ENCODE results near the gene ZG16B. TPM values are rescaled to one million over a fixed set of nuclear protein-coding genes. Genes with fewer than 3 reads are reported as not detected.

ZG16B gene
- total and polyA plus RNA-seq, 4 donors: 0.32 to 2.4 (median 0.46) TPM

DNA sequence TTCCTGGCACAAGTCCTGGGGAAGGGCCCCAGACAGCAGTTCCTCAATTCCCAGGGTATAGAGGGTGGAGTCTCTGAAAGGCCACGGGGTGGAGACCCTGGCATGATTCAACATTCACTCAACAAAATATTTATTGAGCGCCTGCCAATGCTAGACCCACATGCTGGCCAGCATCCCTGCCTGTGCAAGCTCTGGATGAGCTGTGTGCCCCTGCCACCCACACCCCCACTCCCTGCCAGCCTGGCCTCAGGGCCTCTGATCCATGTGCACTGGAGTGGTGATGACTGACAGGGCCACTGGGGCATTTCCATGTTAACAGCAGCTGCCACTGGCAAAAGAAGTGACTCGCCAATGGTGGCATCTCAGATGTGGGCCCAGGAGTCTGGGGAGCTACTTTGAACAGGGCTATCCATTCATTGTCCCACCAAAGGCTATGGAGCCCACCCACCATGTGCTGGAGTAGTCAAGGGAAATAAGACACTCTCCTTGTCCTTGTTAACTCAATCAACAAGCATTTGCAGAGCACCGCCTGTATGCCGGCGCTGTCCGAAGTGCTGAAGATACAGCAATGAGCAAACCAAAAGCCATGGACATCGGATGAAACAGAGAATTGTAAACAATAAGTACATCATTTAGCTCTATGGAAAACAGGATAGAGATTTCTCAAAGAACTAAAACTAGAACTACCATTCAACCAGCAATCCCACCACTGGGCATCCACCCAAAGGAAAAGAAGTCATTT lies 30.9 kb downstream of the ZG16B start:
- 93% methylated on average over 2 of the region's 8 CpGs for WGBS (ENCODE audit: insufficient coverage)
- no peaks in the 10 kb centered on the region for H3K9me3 ChIP-seq (ENCODE audit: control insufficient read depth, insufficient read depth, low read length)
- peaks cover 65% of the 10 kb centered on the region for H3K27me3 ChIP-seq (ENCODE audit: control insufficient read depth, insufficient read depth, low read length)
- H3K4me1 ChIP-seq (ENCODE audit: control insufficient read depth, insufficient read depth, low read length): peaks cover 3% of the 10 kb centered on the region
- H3K4me3 ChIP-seq (ENCODE audit: low read depth, low read length): no peak overlapping the region
- no peaks in the 10 kb centered on the region for H3K36me3 ChIP-seq (ENCODE audit: control insufficient read depth, insufficient read depth, low read length)
- DNase-seq (ENCODE audit: low read depth in 4 of 6, low spot score in 6 of 6): no peak
- no peak overlapping the region for H3K27ac ChIP-seq (ENCODE audit: low read depth, low read length)

GRCh38 chr16:2865651-2866050 lies 35.5 kb downstream of the ZG16B start:
- H3K4me3 ChIP-seq (ENCODE audit: low read depth, low read length): no peak overlapping the region
- H3K4me1 ChIP-seq (ENCODE audit: control insufficient read depth, insufficient read depth, low read length): peaks cover 8% of the 10 kb centered on the region
- 43% methylated on average over 1 of the region's 4 CpGs for WGBS (ENCODE audit: insufficient coverage)
- H3K27ac ChIP-seq (ENCODE audit: low read depth, low read length): no peak overlapping the region
- H3K27me3 ChIP-seq (ENCODE audit: control insufficient read depth, insufficient read depth, low read length): peaks cover 24% of the 10 kb centered on the region
- no peaks in the 10 kb centered on the region for H3K36me3 ChIP-seq (ENCODE audit: control insufficient read depth, insufficient read depth, low read length)
- no peak for DNase-seq (ENCODE audit: low read depth in 4 of 6, low spot score in 6 of 6)
- no peaks in the 10 kb centered on the region for H3K9me3 ChIP-seq (ENCODE audit: control insufficient read depth, insufficient read depth, low read length)

DNA sequence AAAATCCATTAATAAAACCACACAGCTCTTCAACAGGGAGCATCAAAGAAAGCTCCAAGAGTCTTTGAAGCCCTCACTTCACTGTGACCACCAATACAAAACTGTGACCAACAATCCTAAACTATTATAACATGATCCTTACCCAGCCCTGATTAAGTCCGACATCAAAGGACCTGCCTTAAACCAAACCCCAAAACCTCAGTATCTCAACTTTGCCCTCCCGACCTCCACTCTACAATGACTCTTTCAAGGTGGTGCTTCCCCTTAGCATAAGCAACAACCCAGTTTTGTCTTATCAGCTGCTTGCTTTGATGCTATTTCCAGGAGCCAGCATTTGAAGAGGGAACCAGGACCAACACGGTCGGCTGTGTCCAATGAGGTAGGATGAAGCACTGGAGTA lies 36.3 kb downstream of the ZG16B start:
- Histone ChIP-seq H3K9me3 (ENCODE audit: control insufficient read depth, insufficient read depth, low read length) (no peaks in the 10 kb centered on the region), H3K4me1 (ENCODE audit: control insufficient read depth, insufficient read depth, low read length) (peaks cover 8% of the 10 kb centered on the region), H3K4me3 (ENCODE audit: low read depth, low read length) (no peak overlapping the region), H3K27me3 (ENCODE audit: control insufficient read depth, insufficient read depth, low read length) (peaks cover 18% of the 10 kb centered on the region), H3K27ac (ENCODE audit: low read depth, low read length) (no peak overlapping the region), H3K36me3 (ENCODE audit: control insufficient read depth, insufficient read depth, low read length) (no peaks in the 10 kb centered on the region)
- no peak for DNase-seq (ENCODE audit: low read depth in 4 of 6, low spot score in 6 of 6)
- WGBS (ENCODE audit: insufficient coverage): 93% methylated on average over 4 of the region's 4 CpGs

DNA sequence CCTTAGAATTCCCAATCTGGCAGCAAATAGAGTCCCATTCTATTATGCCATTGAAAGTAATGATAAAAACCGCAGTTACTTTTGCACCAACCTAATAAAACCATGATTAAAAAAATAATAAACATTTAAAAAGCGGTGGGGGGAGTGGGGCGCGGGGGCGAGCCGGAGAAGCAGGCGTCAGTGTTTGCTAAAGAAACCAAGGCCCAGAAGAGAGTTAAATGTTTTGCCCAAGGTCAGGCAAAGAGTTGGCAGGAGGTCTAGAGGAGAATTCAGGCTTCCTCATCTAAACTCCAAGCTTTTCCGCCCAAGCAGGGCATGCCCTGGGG lies 37.5 kb downstream of the ZG16B start:
- Histone ChIP-seq H3K4me3 (ENCODE audit: low read depth, low read length) (peak overlapping the region; percentile 78), H3K27me3 (ENCODE audit: control insufficient read depth, insufficient read depth, low read length) (peaks cover 15% of the 10 kb centered on the region), H3K9me3 (ENCODE audit: control insufficient read depth, insufficient read depth, low read length) (no peaks in the 10 kb centered on the region), H3K27ac (ENCODE audit: low read depth, low read length) (peak overlapping the region; percentile 94), H3K36me3 (ENCODE audit: control insufficient read depth, insufficient read depth, low read length) (no peaks in the 10 kb centered on the region), H3K4me1 (ENCODE audit: control insufficient read depth, insufficient read depth, low read length) (peaks cover 8% of the 10 kb centered on the region)
- WGBS (ENCODE audit: insufficient coverage): no CpG with 5 or more reads among the region's 8 CpGs
- DNase-seq (ENCODE audit: low read depth in 4 of 6, low spot score in 6 of 6): no peak

- Histone ChIP-seq H3K4me1 (ENCODE audit: control insufficient read depth, insufficient read depth, low read length) (peaks cover 8% of the 10 kb centered on the region), H3K4me3 (ENCODE audit: low read depth, low read length) (peak overlapping the region; percentile 78), H3K36me3 (ENCODE audit: control insufficient read depth, insufficient read depth, low read length) (no peaks in the 10 kb centered on the region), H3K9me3 (ENCODE audit: control insufficient read depth, insufficient read depth, low read length) (no peaks in the 10 kb centered on the region), H3K27me3 (ENCODE audit: control insufficient read depth, insufficient read depth, low read length) (peaks cover 15% of the 10 kb centered on the region), H3K27ac (ENCODE audit: low read depth, low read length) (peak overlapping the region; percentile 94)
- WGBS (ENCODE audit: insufficient coverage): under 1% methylated on average over 39 of the region's 45 CpGs
- peak; percentile 74 to 97 (median 84) for DNase-seq (ENCODE audit: low read depth in 4 of 6, low spot score in 6 of 6)
Observed at GRCh38 chr16:2867987-2868789, 38.1 kb downstream of the ZG16B start.

DNA sequence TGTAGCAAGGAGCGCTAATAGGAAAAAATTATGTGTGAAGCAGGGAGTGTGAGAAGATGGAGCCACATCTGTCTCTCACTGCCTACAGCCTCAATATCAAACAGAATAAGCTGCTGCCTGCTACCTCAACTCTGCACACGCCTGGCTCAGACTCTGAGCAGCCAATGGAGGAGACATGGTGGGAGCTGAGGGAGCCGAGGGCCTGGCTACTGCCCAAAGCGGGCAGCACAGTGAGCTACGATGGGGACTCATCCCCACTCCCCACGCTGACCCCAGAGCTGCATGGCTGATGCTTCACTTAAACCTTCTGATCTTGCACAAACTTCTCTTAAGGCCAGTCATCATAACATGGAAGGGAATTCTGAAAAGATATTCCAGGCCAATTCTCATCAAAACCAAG lies 41.8 kb downstream of the ZG16B start:
- Histone ChIP-seq H3K27me3 (ENCODE audit: control insufficient read depth, insufficient read depth, low read length) (peaks cover 3% of the 10 kb centered on the region), H3K9me3 (ENCODE audit: control insufficient read depth, insufficient read depth, low read length) (no peaks in the 10 kb centered on the region), H3K36me3 (ENCODE audit: control insufficient read depth, insufficient read depth, low read length) (no peaks in the 10 kb centered on the region), H3K27ac (ENCODE audit: low read depth, low read length) (no peak overlapping the region), H3K4me3 (ENCODE audit: low read depth, low read length) (no peak overlapping the region), H3K4me1 (ENCODE audit: control insufficient read depth, insufficient read depth, low read length) (peaks cover 8% of the 10 kb centered on the region)
- 74% methylated on average over 3 of the region's 6 CpGs for WGBS (ENCODE audit: insufficient coverage)
- DNase-seq (ENCODE audit: low read depth in 4 of 6, low spot score in 6 of 6): no peak

GRCh38 chr16:2874032-2874911 lies 44.2 kb downstream of the ZG16B start:
- no peak overlapping the region for H3K4me3 ChIP-seq (ENCODE audit: low read depth, low read length)
- 47% methylated on average over 15 of the region's 21 CpGs for WGBS (ENCODE audit: insufficient coverage)
- H3K4me1 ChIP-seq (ENCODE audit: control insufficient read depth, insufficient read depth, low read length): no peaks in the 10 kb centered on the region
- peaks cover 3% of the 10 kb centered on the region for H3K27me3 ChIP-seq (ENCODE audit: control insufficient read depth, insufficient read depth, low read length)
- H3K27ac ChIP-seq (ENCODE audit: low read depth, low read length): no peak overlapping the region
- H3K36me3 ChIP-seq (ENCODE audit: control insufficient read depth, insufficient read depth, low read length): no peaks in the 10 kb centered on the region
- DNase-seq (ENCODE audit: low read depth in 4 of 6, low spot score in 6 of 6): no peak
- no peaks in the 10 kb centered on the region for H3K9me3 ChIP-seq (ENCODE audit: control insufficient read depth, insufficient read depth, low read length)

DNA sequence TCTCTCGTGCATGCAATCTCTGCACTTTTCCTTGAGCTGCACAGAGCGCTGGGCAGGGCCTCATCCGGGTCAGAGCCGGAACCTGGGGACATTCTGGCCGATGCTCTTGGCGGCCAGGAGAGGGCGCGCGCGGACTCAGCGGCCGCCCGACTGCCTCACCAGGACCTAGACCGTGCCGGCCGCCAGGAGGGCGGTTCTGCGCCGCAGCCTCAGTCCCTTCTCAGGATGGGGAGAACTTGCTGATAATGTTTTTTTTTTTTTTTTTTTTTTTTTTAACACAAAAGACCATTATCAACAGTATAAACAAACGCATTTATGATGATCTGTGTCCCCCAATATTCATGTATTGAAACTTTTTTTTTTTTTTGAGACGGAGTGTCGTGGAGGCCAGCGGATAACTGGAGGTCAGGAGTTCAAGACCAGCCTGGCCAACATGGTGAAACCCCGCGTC lies 44.8 kb downstream of the ZG16B start:
- Histone ChIP-seq H3K4me1 (ENCODE audit: control insufficient read depth, insufficient read depth, low read length) (no peaks in the 10 kb centered on the region), H3K4me3 (ENCODE audit: low read depth, low read length) (no peak overlapping the region), H3K27me3 (ENCODE audit: control insufficient read depth, insufficient read depth, low read length) (peaks cover 2% of the 10 kb centered on the region), H3K9me3 (ENCODE audit: control insufficient read depth, insufficient read depth, low read length) (peaks cover 3% of the 10 kb centered on the region), H3K27ac (ENCODE audit: low read depth, low read length) (no peak overlapping the region), H3K36me3 (ENCODE audit: control insufficient read depth, insufficient read depth, low read length) (no peaks in the 10 kb centered on the region)
- DNase-seq (ENCODE audit: low read depth in 4 of 6, low spot score in 6 of 6): peak in 3 of 6 donors; percentile 17 to 82 (median 62)
- WGBS (ENCODE audit: insufficient coverage): 15% methylated on average over 15 of the region's 25 CpGs

DNA sequence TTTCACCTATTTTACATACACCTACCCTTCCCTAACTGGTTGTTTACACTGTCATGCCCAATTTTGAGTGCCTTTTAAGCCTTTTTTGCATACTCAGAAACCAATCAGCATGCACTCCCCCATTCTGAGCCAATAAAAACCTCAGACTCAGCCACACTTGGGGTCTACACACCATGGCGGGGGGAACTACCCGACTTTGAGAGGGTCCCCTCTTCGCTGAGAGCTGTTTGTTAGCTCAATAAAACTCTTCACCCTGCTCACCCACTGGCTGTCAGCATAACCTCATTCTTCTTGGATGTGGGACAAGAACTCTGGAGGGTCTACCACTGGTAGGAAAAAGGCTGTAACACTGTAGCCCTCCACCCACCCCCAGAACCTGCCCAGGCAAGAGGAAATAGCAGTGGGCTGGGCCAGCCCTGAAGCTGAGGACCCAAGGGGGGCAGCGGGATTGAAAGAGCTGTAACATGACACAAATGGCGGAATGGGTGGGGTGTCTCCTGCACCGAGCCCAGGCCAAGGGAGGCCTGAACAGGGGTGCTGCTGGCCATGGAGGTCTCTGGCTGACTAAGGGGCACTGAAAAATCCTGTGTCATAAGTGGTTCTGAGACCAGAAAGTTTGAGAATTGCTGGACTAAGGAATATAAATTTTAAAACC lies 49.9 kb downstream of the ZG16B start:
- no peak for DNase-seq (ENCODE audit: low read depth in 4 of 6, low spot score in 6 of 6)
- WGBS (ENCODE audit: insufficient coverage): 86% methylated on average over 5 of the region's 6 CpGs
- peaks cover 5% of the 10 kb centered on the region for H3K9me3 ChIP-seq (ENCODE audit: control insufficient read depth, insufficient read depth, low read length)

More for the DNA sequence above, 49.9 kb downstream of the ZG16B start:
- no peak overlapping the region for H3K4me3 ChIP-seq (ENCODE audit: low read depth, low read length)
- peaks cover 14% of the 10 kb centered on the region for H3K4me1 ChIP-seq (ENCODE audit: control insufficient read depth, insufficient read depth, low read length)
- no peak overlapping the region for H3K27ac ChIP-seq (ENCODE audit: low read depth, low read length)
- no peaks in the 10 kb centered on the region for H3K36me3 ChIP-seq (ENCODE audit: control insufficient read depth, insufficient read depth, low read length)
- no peaks in the 10 kb centered on the region for H3K27me3 ChIP-seq (ENCODE audit: control insufficient read depth, insufficient read depth, low read length)
